Measurements from ENCODE around the gene AOC1. TPM values are rescaled to one million over a fixed set of nuclear protein-coding genes. Genes with fewer than 3 reads are reported as not detected.

The AOC1 gene
- total and polyA plus RNA-seq, 12 donors, result 0.04 to 1.2 (median 0.32) TPM; not detected in 3

DNA sequence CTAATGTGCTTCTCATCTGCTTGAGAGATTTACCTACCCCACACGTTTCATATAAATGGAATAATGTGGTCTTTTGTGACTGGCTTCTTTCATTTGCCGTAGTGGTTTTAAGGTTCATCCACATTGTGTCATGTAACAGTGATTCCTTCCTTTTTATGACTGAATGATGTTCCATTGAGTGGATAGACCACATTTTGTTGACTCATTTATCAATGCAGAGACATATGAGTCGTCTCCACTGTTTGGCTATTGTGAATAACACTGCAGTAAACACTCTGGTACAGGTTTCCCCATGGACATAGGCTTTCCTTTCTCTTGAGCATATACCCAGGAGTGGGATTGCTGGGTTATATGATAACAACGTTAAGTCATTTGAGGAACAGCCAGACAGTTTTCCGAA, 2.0 kb upstream of the AOC1 start:
- Histone ChIP-seq H3K4me3 (no peak overlapping the region), H3K27ac (no peak overlapping the region), H3K27me3 (peaks cover 0 to 18% (median 0%) of the 10 kb centered on the region in 7 donors), H3K36me3 (no peaks in the 10 kb centered on the region), H3K9me3 (no peaks in the 10 kb centered on the region), H3K4me1 (peaks cover 0 to 13% (median 4%) of the 10 kb centered on the region in 9 donors)
- WGBS, 2 donors, result 84 to 88% methylated on average over 5 of the region's 5 CpGs
- TF ChIP-seq, protein P1, sequence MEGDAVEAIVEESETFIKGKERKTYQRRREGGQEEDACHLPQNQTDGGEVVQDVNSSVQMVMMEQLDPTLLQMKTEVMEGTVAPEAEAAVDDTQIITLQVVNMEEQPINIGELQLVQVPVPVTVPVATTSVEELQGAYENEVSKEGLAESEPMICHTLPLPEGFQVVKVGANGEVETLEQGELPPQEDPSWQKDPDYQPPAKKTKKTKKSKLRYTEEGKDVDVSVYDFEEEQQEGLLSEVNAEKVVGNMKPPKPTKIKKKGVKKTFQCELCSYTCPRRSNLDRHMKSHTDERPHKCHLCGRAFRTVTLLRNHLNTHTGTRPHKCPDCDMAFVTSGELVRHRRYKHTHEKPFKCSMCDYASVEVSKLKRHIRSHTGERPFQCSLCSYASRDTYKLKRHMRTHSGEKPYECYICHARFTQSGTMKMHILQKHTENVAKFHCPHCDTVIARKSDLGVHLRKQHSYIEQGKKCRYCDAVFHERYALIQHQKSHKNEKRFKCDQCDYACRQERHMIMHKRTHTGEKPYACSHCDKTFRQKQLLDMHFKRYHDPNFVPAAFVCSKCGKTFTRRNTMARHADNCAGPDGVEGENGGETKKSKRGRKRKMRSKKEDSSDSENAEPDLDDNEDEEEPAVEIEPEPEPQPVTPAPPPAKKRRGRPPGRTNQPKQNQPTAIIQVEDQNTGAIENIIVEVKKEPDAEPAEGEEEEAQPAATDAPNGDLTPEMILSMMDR (IDR thresholded peaks at IDR 0.05), result no peak
- no peak for ATAC-seq
- DNase-seq, result no peak
- intact Hi-C loops (cut with DNase I), result no loop called here

DNA sequence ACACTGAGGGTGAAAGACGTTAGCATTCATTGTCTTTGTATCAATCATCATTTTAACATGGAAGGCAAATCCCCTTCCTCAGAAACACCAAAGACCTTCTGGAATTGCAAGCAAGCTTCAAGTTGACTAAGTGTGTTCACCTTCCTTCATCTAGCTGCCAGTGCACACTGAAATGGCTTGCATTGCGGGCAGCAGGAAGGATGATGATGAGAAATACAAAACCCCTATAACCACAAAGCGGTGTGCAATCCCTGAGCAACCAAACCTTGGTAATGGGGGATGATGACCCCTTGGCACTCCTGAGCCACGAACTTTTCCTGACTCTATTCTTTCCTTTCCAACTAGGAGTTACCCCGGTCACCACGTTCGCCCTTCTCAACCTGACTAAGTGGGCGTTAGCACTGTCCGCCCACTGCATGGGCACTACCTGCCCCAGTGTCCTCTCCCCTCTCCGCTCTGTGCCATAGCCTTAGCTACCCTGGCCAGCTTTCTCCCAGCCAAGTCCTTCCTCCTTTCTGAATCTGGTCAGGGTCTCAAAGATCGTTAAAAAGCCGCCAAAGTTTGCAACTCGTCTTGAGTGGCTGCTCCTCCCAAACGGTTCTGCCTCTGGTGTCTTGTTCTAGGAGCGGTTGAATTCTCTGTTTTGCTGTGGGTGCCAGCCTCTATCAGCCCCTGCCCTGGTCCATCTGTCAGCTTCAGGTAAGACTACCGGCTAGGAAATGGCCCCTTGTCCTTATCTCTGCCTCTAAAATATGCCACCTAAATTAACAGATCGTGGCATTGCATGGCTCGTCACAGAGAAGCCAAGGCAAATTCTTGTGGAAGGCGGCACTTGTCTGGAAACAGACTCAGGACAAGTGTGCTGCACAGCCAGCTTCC, 586 bp upstream of the AOC1 start:
- ATAC-seq, result no peak

DNA sequence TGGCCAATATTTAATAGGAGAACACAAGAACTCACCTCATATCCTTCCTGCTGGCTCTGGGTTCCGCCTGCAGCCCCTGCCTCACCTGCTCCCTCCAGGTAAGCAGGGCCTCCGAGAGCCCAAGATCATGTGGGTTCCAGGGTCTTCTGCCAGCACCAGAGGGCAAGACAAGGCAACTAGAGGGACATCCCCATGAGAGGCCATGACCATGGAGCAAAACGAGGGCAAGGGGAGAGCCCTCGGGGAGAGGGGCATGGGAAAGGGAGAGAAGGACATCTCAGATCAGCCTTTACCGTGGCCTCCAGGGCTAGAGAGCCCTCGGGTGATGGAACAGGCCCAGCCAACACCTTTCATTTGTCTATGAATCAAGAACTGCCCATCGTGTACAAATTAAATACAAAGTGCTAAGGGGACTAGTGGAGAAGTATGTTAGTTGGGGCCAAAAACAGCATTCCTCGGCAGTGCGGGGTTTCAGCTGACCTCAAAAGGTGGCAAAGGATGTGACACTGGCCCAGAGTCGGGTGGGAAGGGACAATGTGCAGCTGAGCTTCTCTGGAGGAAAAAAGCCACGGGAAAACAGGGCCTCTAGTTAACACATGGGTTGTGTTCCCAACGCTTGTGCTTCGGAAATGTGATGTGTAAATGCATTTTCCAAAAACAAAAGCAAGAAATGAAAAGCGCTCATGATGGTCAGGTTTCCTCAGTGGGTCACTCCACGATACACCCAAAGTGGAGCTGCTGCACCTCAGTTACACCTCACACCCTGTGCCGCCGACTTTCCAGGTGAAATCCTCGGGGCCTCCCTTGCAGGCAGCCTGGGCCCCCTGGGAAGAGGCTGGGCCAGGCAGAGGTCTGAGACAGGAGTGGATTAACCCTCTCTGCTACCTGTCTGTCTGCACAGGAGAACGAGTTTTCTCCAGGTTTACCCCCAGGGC, 2.0 kb downstream of the AOC1 start:
- no peaks in the 10 kb centered on the region for H3K9me3 ChIP-seq
- H3K4me1 ChIP-seq, result no peaks in the 10 kb centered on the region
- WGBS, 2 donors, result 71 to 77% methylated on average over 19 of the region's 19 CpGs
- TF ChIP-seq, protein P1 (IDR thresholded peaks at IDR 0.05), result no peak
- no peaks in the 10 kb centered on the region for H3K36me3 ChIP-seq
- intact Hi-C loops (cut with DNase I), result no loop called here
- H3K27me3 ChIP-seq, result peaks cover 0 to 28% (median 4%) of the 10 kb centered on the region in 7 donors
- no peak overlapping the region for H3K4me3 ChIP-seq
- ATAC-seq (no peak), DNase-seq (no peak)
- H3K27ac ChIP-seq, result no peak overlapping the region

More for the DNA sequence above, 586 bp upstream of the AOC1 start:
- WGBS, 2 donors, result 83 to 90% methylated on average over 19 of the region's 19 CpGs
- TF ChIP-seq, protein P1 (IDR thresholded peaks at IDR 0.05), result no peak
- no peak for DNase-seq
- Histone ChIP-seq H3K27ac (no peak overlapping the region), H3K36me3 (no peaks in the 10 kb centered on the region), H3K4me1 (no peaks in the 10 kb centered on the region), H3K4me3 (no peak overlapping the region), H3K27me3 (peaks cover 0 to 28% (median 4%) of the 10 kb centered on the region in 7 donors), H3K9me3 (no peaks in the 10 kb centered on the region)
- intact Hi-C loops (cut with DNase I), result no loop called here

DNA sequence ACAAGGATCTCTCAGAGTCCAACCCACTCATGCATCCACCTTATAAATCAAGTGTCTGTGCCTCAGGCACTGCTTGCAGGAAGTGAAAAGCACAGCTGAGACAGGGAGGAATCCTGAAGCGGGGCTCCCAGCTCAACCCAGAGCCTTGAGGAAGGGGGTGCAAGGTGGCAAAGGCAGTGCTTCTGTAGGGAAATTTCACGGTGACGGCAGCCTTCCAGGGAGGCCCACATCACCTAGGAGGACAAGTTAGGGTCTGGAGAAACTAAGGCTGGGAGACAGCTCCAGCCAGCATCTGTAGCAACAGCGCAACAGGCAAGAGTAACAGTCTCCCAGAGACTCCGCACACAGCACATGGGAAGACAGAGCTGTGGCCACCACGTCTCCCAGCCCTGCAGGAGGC, 2.7 kb downstream of the AOC1 start:
- Histone ChIP-seq H3K4me1 (no peaks in the 10 kb centered on the region), H3K9me3 (no peaks in the 10 kb centered on the region), H3K36me3 (no peaks in the 10 kb centered on the region), H3K27me3 (peaks cover 0 to 28% (median 4%) of the 10 kb centered on the region in 7 donors), H3K4me3 (no peak overlapping the region), H3K27ac (no peak overlapping the region)
- 84 to 88% methylated on average over 6 of the region's 6 CpGs for WGBS, 2 donors
- TF ChIP-seq, protein P1 (IDR thresholded peaks at IDR 0.05), result no peak
- ATAC-seq (no peak), DNase-seq (no peak)
- intact Hi-C loops (cut with DNase I), result no loop called here

Data from heart right ventricle (tissue), 16 donors.